K562 (cell line): ENCODE data around the gene LRP1.
A peak's percentile ranks its signal among the peaks of the same experiment; 100 is the strongest.

Experiments used
- AFF4 ChIP-seq: sonication (generic); formaldehyde crosslinking; IDR thresholded peaks from 2 replicates; pipeline ENCODE4 v1.8.0; 2023; ENCODE audit warnings: mild to moderate bottlenecking, missing genetic modification reagents
- ATF1 ChIP-seq, 2 experiments: fragments of 450-650 bp in 1 of 2; IDR thresholded peaks; 2 replicates each; pipeline ENCODE4 v1.6.1; 2016; ENCODE audit warnings: missing compliant biosample characterization in 1 of 2, missing genetic modification characterization in 1 of 2
- BDP1 ChIP-seq: IDR thresholded peaks from 3 replicates; pipeline ENCODE4 v1.6.1; 2011; ENCODE audit not compliant: insufficient read length, insufficient read depth
- CEBPB ChIP-seq: fragments of 450-650 bp; IDR thresholded peaks from 2 replicates; pipeline ENCODE4 v1.6.1; 2016; ENCODE audit warnings: missing genetic modification characterization, missing compliant biosample characterization
- ESRRA ChIP-seq: fragments of 450-650 bp; IDR thresholded peaks from 2 replicates; pipeline ENCODE4 v1.6.1; 2014; ENCODE audit warnings: low read depth, mild to moderate bottlenecking, moderate library complexity, borderline replicate concordance
- EZH2 ChIP-seq: IDR thresholded peaks from 2 replicates; pipeline ENCODE4 v1.6.1; 2012; ENCODE audit warnings: low read depth, mild to moderate bottlenecking, inconsistent platforms, low read length, borderline replicate concordance
- HEY1 ChIP-seq: fragments of 250-450 bp; sonication (Bioruptor Pico); IDR thresholded peaks from 2 replicates; pipeline ENCODE4 v1.5.0; 2020; ENCODE audit warnings: mild to moderate bottlenecking, moderate library complexity, borderline replicate concordance
- POLR2A ChIP-seq: fragments of 450-650 bp; conservative IDR thresholded peaks from 2 replicates; pipeline ENCODE4 v1.6.1; 2016
- RAD21 ChIP-seq, 2 experiments: fragments of 250-450 bp in 1 of 2; fragments of 450-650 bp in 1 of 2; sonication (Bioruptor Pico) in 1 of 2; formaldehyde crosslinking in 1 of 2; IDR thresholded peaks in 1 of 2; conservative IDR thresholded peaks in 1 of 2; 2 replicates each; pipeline versions ENCODE4 v1.4.0 to v1.8.0; 2020 to 2022; ENCODE audit warnings: mild to moderate bottlenecking in 2 of 2, moderate library complexity in 1 of 2
- SMC3 ChIP-seq: conservative IDR thresholded peaks from 2 replicates; pipeline ENCODE4 v1.6.1; 2011; ENCODE audit warnings: low read depth, low read length, improper control_type of control experiment; ENCODE audit not compliant: insufficient read depth
- ZNF133 ChIP-seq: fragments of 250-450 bp; sonication (Bioruptor Pico); IDR thresholded peaks from 2 replicates; pipeline ENCODE4 v1.4.0; 2020; ENCODE audit warnings: mild to moderate bottlenecking
- ZNF274 ChIP-seq: IDR thresholded peaks from 2 replicates; pipeline ENCODE4 v1.6.1; 2011; ENCODE audit warnings: low read depth, mild to moderate bottlenecking, low read length, moderate library complexity, borderline replicate concordance
- TF ChIP-seq, protein P1 (sequence below), 3 experiments: IDR thresholded peaks in 2 of 3; conservative IDR thresholded peaks in 1 of 3; 2 replicates each; pipeline ENCODE4 v1.5.1; 2011 to 2012; ENCODE audit warnings: low read length in 3 of 3, mild to moderate bottlenecking in 3 of 3, control low read depth in 2 of 3, improper control_type of control experiment in 1 of 3, inconsistent platforms in 1 of 3, low read depth in 1 of 3, mixed read lengths in 1 of 3, moderate library complexity in 1 of 3; ENCODE audit not compliant: insufficient read depth in 2 of 3
- TF ChIP-seq, protein P2 (sequence below), 2 experiments: fragments of 450-650 bp in 1 of 2; sonication (generic) in 1 of 2; formaldehyde crosslinking in 1 of 2; IDR thresholded peaks; 2 replicates each; pipeline versions ENCODE4 v1.7.1 to v1.9.0; 2016 to 2022; ENCODE audit warnings: inconsistent platforms in 1 of 2, mild to moderate bottlenecking in 1 of 2, missing genetic modification reagents in 1 of 2

DNA sequence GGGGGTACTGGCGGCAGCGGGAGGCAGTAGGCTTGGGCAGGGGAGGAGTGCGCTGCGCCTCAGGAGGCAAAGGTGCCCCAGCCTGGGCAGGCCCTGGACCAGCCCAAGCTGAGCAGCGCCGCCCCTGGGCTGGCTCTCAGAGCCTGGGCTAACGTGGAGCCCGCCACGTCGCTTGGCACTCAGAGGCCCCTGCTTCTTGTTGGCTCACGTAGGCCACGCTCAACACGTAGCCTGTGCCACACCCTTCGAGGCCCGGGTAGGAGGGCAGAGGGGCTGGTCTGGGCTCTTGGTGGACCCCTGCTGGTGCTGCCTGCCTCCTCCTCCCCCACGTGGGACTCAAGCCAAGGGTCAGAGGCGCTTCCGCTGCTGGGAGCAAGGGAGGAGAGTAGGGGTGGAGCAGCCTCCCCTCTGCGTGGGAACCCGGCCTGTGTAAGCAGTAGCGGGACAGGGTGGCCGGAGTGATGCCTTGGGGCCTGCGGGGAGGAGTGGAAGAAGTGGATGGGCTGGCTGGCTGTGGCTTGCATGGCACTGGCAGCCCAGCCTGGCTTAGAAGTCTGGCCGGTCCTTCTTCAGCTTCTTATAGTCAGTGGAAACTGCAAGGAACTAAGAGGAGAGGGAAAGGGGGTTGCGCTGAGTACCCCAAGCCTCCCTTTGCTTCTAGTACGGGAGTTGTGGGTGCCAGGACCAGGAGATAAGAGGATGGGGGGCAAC, 106.9 kb downstream of the LRP1 start:
- TF ChIP-seq POLR2A (peak; percentile 41; the same call in 1 of the 2 replicates), ZNF133 (CRISPR knock-in tag) (no peak), ATF1 (CRISPR knock-in tag; IDR thresholded peaks at IDR 0.05) (no peak), ATF1 (tag; IDR thresholded peaks at IDR 0.05) (no peak), ZNF274 (no peak), AFF4 (CRISPR knock-in tag) (no peak; the same call in 1 of the 2 replicates), RAD21 (CRISPR knock-in tag; conservative IDR thresholded peaks at IDR 0.05 in 1 of 2, IDR thresholded peaks at IDR 0.05 in 1 of 2) (no peak; a peak in 1 of 4 replicates), BDP1 (no peak), EZH2 (no peak), CEBPB (tag) (no peak), HEY1 (CRISPR knock-in tag) (no peak), ESRRA (no peak), SMC3 (no peak)
- TF ChIP-seq, protein P1, sequence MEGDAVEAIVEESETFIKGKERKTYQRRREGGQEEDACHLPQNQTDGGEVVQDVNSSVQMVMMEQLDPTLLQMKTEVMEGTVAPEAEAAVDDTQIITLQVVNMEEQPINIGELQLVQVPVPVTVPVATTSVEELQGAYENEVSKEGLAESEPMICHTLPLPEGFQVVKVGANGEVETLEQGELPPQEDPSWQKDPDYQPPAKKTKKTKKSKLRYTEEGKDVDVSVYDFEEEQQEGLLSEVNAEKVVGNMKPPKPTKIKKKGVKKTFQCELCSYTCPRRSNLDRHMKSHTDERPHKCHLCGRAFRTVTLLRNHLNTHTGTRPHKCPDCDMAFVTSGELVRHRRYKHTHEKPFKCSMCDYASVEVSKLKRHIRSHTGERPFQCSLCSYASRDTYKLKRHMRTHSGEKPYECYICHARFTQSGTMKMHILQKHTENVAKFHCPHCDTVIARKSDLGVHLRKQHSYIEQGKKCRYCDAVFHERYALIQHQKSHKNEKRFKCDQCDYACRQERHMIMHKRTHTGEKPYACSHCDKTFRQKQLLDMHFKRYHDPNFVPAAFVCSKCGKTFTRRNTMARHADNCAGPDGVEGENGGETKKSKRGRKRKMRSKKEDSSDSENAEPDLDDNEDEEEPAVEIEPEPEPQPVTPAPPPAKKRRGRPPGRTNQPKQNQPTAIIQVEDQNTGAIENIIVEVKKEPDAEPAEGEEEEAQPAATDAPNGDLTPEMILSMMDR (IDR thresholded peaks at IDR 0.05 in 2 of 3, conservative IDR thresholded peaks at IDR 0.05 in 1 of 3; ENCODE audit: insufficient read depth in 2 of 3, low read depth in 1 of 3, low read length in 3 of 3), result peak in 2 of 3 experiments; percentile 18 to 35; a peak in 1 of 6 replicates
- TF ChIP-seq, protein P2, sequence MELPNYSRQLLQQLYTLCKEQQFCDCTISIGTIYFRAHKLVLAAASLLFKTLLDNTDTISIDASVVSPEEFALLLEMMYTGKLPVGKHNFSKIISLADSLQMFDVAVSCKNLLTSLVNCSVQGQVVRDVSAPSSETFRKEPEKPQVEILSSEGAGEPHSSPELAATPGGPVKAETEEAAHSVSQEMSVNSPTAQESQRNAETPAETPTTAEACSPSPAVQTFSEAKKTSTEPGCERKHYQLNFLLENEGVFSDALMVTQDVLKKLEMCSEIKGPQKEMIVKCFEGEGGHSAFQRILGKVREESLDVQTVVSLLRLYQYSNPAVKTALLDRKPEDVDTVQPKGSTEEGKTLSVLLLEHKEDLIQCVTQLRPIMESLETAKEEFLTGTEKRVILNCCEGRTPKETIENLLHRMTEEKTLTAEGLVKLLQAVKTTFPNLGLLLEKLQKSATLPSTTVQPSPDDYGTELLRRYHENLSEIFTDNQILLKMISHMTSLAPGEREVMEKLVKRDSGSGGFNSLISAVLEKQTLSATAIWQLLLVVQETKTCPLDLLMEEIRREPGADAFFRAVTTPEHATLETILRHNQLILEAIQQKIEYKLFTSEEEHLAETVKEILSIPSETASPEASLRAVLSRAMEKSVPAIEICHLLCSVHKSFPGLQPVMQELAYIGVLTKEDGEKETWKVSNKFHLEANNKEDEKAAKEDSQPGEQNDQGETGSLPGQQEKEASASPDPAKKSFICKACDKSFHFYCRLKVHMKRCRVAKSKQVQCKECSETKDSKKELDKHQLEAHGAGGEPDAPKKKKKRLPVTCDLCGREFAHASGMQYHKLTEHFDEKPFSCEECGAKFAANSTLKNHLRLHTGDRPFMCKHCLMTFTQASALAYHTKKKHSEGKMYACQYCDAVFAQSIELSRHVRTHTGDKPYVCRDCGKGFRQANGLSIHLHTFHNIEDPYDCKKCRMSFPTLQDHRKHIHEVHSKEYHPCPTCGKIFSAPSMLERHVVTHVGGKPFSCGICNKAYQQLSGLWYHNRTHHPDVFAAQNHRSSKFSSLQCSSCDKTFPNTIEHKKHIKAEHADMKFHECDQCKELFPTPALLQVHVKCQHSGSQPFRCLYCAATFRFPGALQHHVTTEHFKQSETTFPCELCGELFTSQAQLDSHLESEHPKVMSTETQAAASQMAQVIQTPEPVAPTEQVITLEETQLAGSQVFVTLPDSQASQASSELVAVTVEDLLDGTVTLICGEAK (IDR thresholded peaks at IDR 0.05), result no peak
- TF ChIP-seq, protein P2 (CRISPR knock-in tag; IDR thresholded peaks at IDR 0.05), result no peak
